ENCODE results near the gene HECTD1. TPM values are rescaled to one million over a fixed set of nuclear protein-coding genes. Genes with fewer than 3 reads are reported as not detected.

Gene HECTD1
- polyA plus RNA-seq, 1 experiment, result 70.5 TPM

GRCh38 chr14:31209605-31210004 is 2.0 kb upstream of the HECTD1 start:
- no peak for TF ChIP-seq CTCF (IDR thresholded peaks at IDR 0.05; ENCODE audit: insufficient read depth, low read depth, low read length)
- no peaks in the 10 kb centered on the region for H3K27me3 ChIP-seq (ENCODE audit: control insufficient read depth, insufficient read depth, low read length)
- no peak overlapping the region for H3K4me3 ChIP-seq (ENCODE audit: low read depth, low read length)
- POLR2A ChIA-PET, result no interaction called here
- DNase-seq (ENCODE audit: low read depth), result no peak
- CTCF ChIA-PET, result interaction anchor here (1.3 to 2.9 kb wide), 2 partner anchors 21 to 134 kb away, joined by 3 to 10 read pairs; no protein-coding TSS in a partner anchor
- no peaks in the 10 kb centered on the region for H3K36me3 ChIP-seq (ENCODE audit: control insufficient read depth, insufficient read depth, low read length)

GRCh38 chr14:31208546-31209424 is 1.2 kb upstream of the HECTD1 start:
- CTCF ChIA-PET, result interaction anchor here (0.9 to 2.9 kb wide), 13 partner anchors 13 to 135 kb away, joined by 3 to 16 read pairs (median 5); no protein-coding TSS in a partner anchor
- TF ChIP-seq CTCF (IDR thresholded peaks at IDR 0.05; ENCODE audit: insufficient read depth, low read depth, low read length), result no peak
- no peak for DNase-seq (ENCODE audit: low read depth)

DNA sequence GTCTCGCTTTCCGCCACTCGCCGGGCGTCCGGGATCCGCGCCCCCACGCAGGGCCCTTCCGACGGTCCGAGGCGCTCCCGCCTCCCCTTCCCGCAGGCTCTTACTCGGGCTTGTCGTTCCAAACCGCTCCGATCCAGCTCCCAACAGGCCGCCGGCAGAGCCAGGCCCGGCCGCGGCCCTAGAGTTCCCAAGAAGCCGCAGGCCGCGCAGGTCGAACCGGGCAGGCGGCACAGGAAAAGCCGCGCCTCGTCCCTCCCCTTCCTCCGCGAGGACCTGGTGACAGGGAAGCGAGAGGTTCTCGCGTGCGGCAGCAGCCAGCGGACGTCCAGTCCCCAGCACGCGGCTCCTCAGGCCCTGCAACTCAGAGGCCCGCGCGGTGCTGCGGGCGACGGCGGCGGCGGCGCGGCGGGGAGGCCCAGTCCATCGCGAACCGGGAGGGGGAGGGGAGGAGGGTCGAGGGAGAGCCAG is 272 bp downstream of the HECTD1 start:
- H3K36me3 ChIP-seq (ENCODE audit: control insufficient read depth, insufficient read depth, low read length), result no peaks in the 10 kb centered on the region
- no peaks in the 10 kb centered on the region for H3K27me3 ChIP-seq (ENCODE audit: control insufficient read depth, insufficient read depth, low read length)
- TF ChIP-seq CTCF (IDR thresholded peaks at IDR 0.05; ENCODE audit: insufficient read depth, low read depth, low read length), result no peak
- CTCF ChIA-PET, result interaction anchor here (0.5 to 2.9 kb wide), 39 partner anchors 10 to 1262 kb away, joined by 3 to 16 read pairs (median 4); no protein-coding TSS in a partner anchor
- POLR2A ChIA-PET, result interaction anchor here (0.5 to 0.6 kb wide), 4 partner anchors 8 to 335 kb away, joined by 3 to 10 read pairs (median 4); no protein-coding TSS in a partner anchor
- peak overlapping the region; percentile 83 for H3K4me3 ChIP-seq (ENCODE audit: low read depth, low read length)
- DNase-seq (ENCODE audit: low read depth), result no peak

More at GRCh38 chr14:31208546-31209424, 1.2 kb upstream of the HECTD1 start:
- Histone ChIP-seq H3K4me3 (ENCODE audit: low read depth, low read length) (peak overlapping the region; percentile 83), H3K36me3 (ENCODE audit: control insufficient read depth, insufficient read depth, low read length) (no peaks in the 10 kb centered on the region), H3K27me3 (ENCODE audit: control insufficient read depth, insufficient read depth, low read length) (no peaks in the 10 kb centered on the region)
- POLR2A ChIA-PET, result no interaction called here

DNA sequence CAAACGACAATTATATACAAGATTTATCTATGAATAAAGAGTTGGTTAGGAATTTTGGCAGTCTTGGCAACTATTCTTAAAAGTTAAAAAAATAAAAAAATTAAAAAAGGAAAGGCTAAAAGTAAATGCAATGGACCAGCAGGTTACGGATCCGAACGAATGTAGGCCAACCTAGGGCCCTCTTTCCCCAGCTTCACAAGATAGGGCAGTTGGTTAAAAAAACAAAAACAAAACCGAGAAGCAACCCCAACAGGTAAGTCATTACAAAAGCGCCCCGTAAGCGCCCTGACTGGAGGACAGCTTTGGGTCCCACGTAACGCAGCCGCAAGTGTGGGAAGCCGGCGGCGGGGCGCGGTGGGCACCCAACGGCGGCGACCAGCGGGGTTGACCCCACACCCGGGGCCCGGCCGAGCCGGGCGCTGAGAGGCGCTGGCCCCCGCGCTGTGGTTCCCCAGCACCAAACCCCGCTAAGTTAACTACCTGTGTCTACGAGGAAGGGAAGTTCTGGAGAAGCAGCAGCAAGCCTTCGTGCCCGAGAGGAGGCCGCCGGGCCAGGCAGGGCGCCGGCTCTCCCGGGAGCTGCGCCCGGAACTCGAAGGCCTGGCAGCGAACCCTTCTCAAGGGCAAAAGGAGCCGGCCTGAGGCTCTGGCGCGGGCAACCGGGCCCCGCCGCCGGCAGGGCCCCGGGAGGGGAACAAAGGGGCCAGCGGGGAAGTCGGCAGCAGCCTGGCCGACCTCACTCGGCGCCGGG is 882 bp downstream of the HECTD1 start:
- DNase-seq (ENCODE audit: low read depth), result no peak
- Histone ChIP-seq H3K4me3 (ENCODE audit: low read depth, low read length) (peak overlapping the region; percentile 83), H3K27me3 (ENCODE audit: control insufficient read depth, insufficient read depth, low read length) (no peaks in the 10 kb centered on the region), H3K36me3 (ENCODE audit: control insufficient read depth, insufficient read depth, low read length) (no peaks in the 10 kb centered on the region)
- ChIA-PET POLR2A (interaction anchor here (0.6 kb wide), 2 partner anchors 102 to 334 kb away, joined by 3 to 4 read pairs; no protein-coding TSS in a partner anchor), CTCF (interaction anchor here (0.5 to 2.9 kb wide), 33 partner anchors 11 to 1263 kb away, joined by 3 to 16 read pairs (median 4); no protein-coding TSS in a partner anchor)
- no peak for TF ChIP-seq CTCF (IDR thresholded peaks at IDR 0.05; ENCODE audit: insufficient read depth, low read depth, low read length)

All from BJ (cell line).